ENCODE data around the gene NEUROD6. TPM values are rescaled to one million over a fixed set of nuclear protein-coding genes. Genes with fewer than 3 reads are reported as not detected.

The NEUROD6 gene
- total and polyA plus RNA-seq, 3 donors from 2014 or later = not detected

- DNase-seq = no peak
- 12 to 14% methylated on average over 5 to 50 of the region's 71 CpGs for WGBS, 2 donors
- peak overlapping the region; percentile 10 to 47 for H3K4me3 ChIP-seq
- no peaks in the 10 kb centered on the region for H3K9me3 ChIP-seq
- H3K36me3 ChIP-seq (ENCODE audit: low read depth, missing control alignments) = no peaks in the 10 kb centered on the region
- peaks cover 4% of the 10 kb centered on the region for H3K4me1 ChIP-seq
- H3K27ac ChIP-seq = no peak overlapping the region
- TF ChIP-seq POLR2A (IDR thresholded peaks at IDR 0.05) = no peak
- TF ChIP-seq, protein P1, sequence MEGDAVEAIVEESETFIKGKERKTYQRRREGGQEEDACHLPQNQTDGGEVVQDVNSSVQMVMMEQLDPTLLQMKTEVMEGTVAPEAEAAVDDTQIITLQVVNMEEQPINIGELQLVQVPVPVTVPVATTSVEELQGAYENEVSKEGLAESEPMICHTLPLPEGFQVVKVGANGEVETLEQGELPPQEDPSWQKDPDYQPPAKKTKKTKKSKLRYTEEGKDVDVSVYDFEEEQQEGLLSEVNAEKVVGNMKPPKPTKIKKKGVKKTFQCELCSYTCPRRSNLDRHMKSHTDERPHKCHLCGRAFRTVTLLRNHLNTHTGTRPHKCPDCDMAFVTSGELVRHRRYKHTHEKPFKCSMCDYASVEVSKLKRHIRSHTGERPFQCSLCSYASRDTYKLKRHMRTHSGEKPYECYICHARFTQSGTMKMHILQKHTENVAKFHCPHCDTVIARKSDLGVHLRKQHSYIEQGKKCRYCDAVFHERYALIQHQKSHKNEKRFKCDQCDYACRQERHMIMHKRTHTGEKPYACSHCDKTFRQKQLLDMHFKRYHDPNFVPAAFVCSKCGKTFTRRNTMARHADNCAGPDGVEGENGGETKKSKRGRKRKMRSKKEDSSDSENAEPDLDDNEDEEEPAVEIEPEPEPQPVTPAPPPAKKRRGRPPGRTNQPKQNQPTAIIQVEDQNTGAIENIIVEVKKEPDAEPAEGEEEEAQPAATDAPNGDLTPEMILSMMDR (IDR thresholded peaks at IDR 0.05) = peak in 1 of 3 experiments; percentile 11
- intact Hi-C loops (cut with DNase I; ENCODE audit: low total_unique reads) = no loop called here
- H3K27me3 ChIP-seq = no peaks in the 10 kb centered on the region
Measured at GRCh38 chr7:31336202-31337001, 4.1 kb downstream of the NEUROD6 start.

GRCh38 chr7:31335884-31336201, 4.7 kb downstream of the NEUROD6 start:
- intact Hi-C loops (cut with DNase I; ENCODE audit: low total_unique reads) = no loop called here
- no peak for TF ChIP-seq POLR2A (IDR thresholded peaks at IDR 0.05)
- TF ChIP-seq, protein P1 (IDR thresholded peaks at IDR 0.05) = no peak
- Histone ChIP-seq H3K36me3 (ENCODE audit: low read depth, missing control alignments) (no peaks in the 10 kb centered on the region), H3K4me3 (peak overlapping the region; percentile 10 to 47), H3K4me1 (peaks cover 4% of the 10 kb centered on the region), H3K27me3 (no peaks in the 10 kb centered on the region), H3K27ac (no peak overlapping the region), H3K9me3 (no peaks in the 10 kb centered on the region)
- DNase-seq = no peak
- WGBS, 2 donors = 1 to 11% methylated on average over 8 to 11 of the region's 12 CpGs

- intact Hi-C loops (cut with DNase I; ENCODE audit: low total_unique reads) = no loop called here
- Histone ChIP-seq H3K9me3 (no peaks in the 10 kb centered on the region), H3K4me1 (peaks cover 4% of the 10 kb centered on the region), H3K27me3 (no peaks in the 10 kb centered on the region), H3K4me3 (peak overlapping the region in 1 of 2 donors; percentile 47), H3K36me3 (ENCODE audit: low read depth, missing control alignments) (no peaks in the 10 kb centered on the region), H3K27ac (no peak overlapping the region)
- WGBS, 2 donors = 17 to 29% methylated on average over 16 of the region's 16 CpGs
- TF ChIP-seq, protein P1 (IDR thresholded peaks at IDR 0.05) = no peak
- no peak for DNase-seq
Measured at GRCh38 chr7:31335161-31335856, 5.2 kb downstream of the NEUROD6 start.

DNA sequence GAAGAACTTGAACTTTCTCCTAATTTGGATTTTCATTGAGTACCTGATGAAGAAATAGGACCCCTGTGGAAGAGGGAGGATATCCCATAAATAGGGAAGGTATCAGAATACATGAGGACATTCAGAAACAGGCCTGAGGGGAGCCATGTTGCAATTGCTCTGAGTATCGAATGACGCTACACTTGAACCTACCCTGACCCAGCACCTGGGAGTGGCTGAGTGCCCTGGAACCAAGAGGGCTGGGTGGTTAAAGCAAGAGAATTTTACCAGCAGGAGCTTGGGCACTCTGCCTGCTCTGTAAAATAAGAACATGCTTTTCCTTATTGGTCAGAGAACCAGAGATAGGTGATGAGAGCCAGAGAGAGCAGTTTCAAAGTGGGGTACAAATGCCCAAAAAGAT, 7.2 kb downstream of the NEUROD6 start:
- Histone ChIP-seq H3K27me3 (no peaks in the 10 kb centered on the region), H3K4me3 (no peak overlapping the region), H3K4me1 (peaks cover 4% of the 10 kb centered on the region), H3K9me3 (no peaks in the 10 kb centered on the region), H3K27ac (no peak overlapping the region), H3K36me3 (ENCODE audit: low read depth, missing control alignments) (no peaks in the 10 kb centered on the region)
- 82 to 90% methylated on average over 2 of the region's 2 CpGs for WGBS, 2 donors
- intact Hi-C loops (cut with DNase I; ENCODE audit: low total_unique reads) = no loop called here
- TF ChIP-seq POLR2A (IDR thresholded peaks at IDR 0.05) = no peak
- TF ChIP-seq, protein P1 (IDR thresholded peaks at IDR 0.05) = no peak
- no peak for DNase-seq

All from testis (tissue), 3 donors.